Ureter (tissue), 1 donor: ENCODE data around the gene SLC39A6. TPM values are rescaled to one million over a fixed set of nuclear protein-coding genes. Genes with fewer than 3 reads are reported as not detected.
"Not testable (repeated sequence)": the region's sequence is repeated elsewhere in the genome, so short reads cannot be mapped to it uniquely, and the experiment has no call there.

ENCODE experiments used
- DNase-seq: peaks from one replicate; pipeline ENCODE4 v3.0.0-alpha.2; 2020; ENCODE audit warnings: low spot score
- total RNA-seq: library from RNA; stranded (reverse); gene quantifications from one replicate; pipeline ENCODE4 v1.2.4, GENCODE V29; 2023
- donor health status: DM: yes; HTN: yes; CAD: no.

The SLC39A6 gene
- total RNA-seq, 1 donor from 2014 or later: 128 TPM

- no peak for DNase-seq
Observed at GRCh38 chr18:36099311-36099710, 29.8 kb downstream of the SLC39A6 start.

- DNase-seq: no peak
Observed at GRCh38 chr18:36096955-36097354, 32.2 kb downstream of the SLC39A6 start.

GRCh38 chr18:36095936-36096519 is 33.1 kb downstream of the SLC39A6 start:
- no peak for DNase-seq

GRCh38 chr18:36094431-36094830 is 34.7 kb downstream of the SLC39A6 start:
- DNase-seq: no peak

GRCh38 chr18:36092116-36092515 is 37.0 kb downstream of the SLC39A6 start:
- not testable (repeated sequence) for DNase-seq

- no peak for DNase-seq
Observed at GRCh38 chr18:36089001-36089400, 40.1 kb downstream of the SLC39A6 start.

- DNase-seq: no peak
Observed at GRCh38 chr18:36088256-36088655, 40.9 kb downstream of the SLC39A6 start.

- DNase-seq: no peak
Observed at GRCh38 chr18:36086186-36086585, 43.0 kb downstream of the SLC39A6 start.

- no peak for DNase-seq
Observed at GRCh38 chr18:36085195-36085594, 43.9 kb downstream of the SLC39A6 start.

- no peak for DNase-seq
Observed at GRCh38 chr18:36083729-36084128, 45.4 kb downstream of the SLC39A6 start.

- not testable (repeated sequence) for DNase-seq
Observed at GRCh38 chr18:36081118-36081517, 48.0 kb downstream of the SLC39A6 start.

- DNase-seq: no peak
Observed at GRCh38 chr18:36078751-36079529, 50.2 kb downstream of the SLC39A6 start.

GRCh38 chr18:36077764-36078163 is 51.4 kb downstream of the SLC39A6 start:
- not testable (repeated sequence) for DNase-seq

- no peak for DNase-seq
Observed at GRCh38 chr18:36075862-36076587, 53.1 kb downstream of the SLC39A6 start.

GRCh38 chr18:36074435-36074834 is 54.7 kb downstream of the SLC39A6 start:
- DNase-seq: no peak

- DNase-seq: no peak
Observed at GRCh38 chr18:36073676-36074075, 55.5 kb downstream of the SLC39A6 start.

GRCh38 chr18:36072406-36072805 is 56.7 kb downstream of the SLC39A6 start:
- DNase-seq: not testable (repeated sequence)

- peak; percentile 98 for DNase-seq
Observed at GRCh38 chr18:36067055-36067957, 61.8 kb downstream of the SLC39A6 start, which contains the start of gene RPRD1A. Gene RPRD1A (minus strand): TSS chr18:36067559. CDS start chr18:36067404, 155 bp downstream.

- no peak for DNase-seq
Observed at GRCh38 chr18:36066686-36067054, 62.5 kb downstream of the SLC39A6 start.

- DNase-seq: no peak
Observed at GRCh38 chr18:36066001-36066400, 63.1 kb downstream of the SLC39A6 start.

GRCh38 chr18:36064809-36065079 is 64.4 kb downstream of the SLC39A6 start:
- DNase-seq: not testable (repeated sequence)
